ENCODE results near the gene DSEL. TPM values are rescaled to one million over a fixed set of nuclear protein-coding genes. Genes with fewer than 3 reads are reported as not detected.

DSEL gene
- total and polyA plus RNA-seq, 12 donors, result 1.0 to 11.5 (median 4.2) TPM

GRCh38 chr18:67483237-67483636, 33.3 kb downstream of the DSEL start:
- TF ChIP-seq CTCF (IDR thresholded peaks at IDR 0.05), result no peak

GRCh38 chr18:67478249-67478648, 38.3 kb downstream of the DSEL start:
- WGBS, 4 donors, result 82 to 94% (median 88%) methylated on average over 3 of the region's 3 CpGs
- intact Hi-C loops (cut with DNase I), result no loop called here
- no peak overlapping the region for H3K4me3 ChIP-seq

More at GRCh38 chr18:67483237-67483636, 33.3 kb downstream of the DSEL start:
- WGBS, 4 donors, result 41 to 77% (median 54%) methylated on average over 2 of the region's 2 CpGs
- no peak overlapping the region for H3K4me3 ChIP-seq
- H3K9me3 ChIP-seq (replicated peaks in 1 of 3), result peaks cover 0 to 13% (median 6%) of the 10 kb centered on the region in 3 donors
- no peaks in the 10 kb centered on the region for H3K4me1 ChIP-seq (replicated peaks in 1 of 2)
- no peaks in the 10 kb centered on the region for H3K36me3 ChIP-seq (replicated peaks in 1 of 2)
- intact Hi-C loops (cut with DNase I), result no loop called here
- H3K27me3 ChIP-seq, result no peaks in the 10 kb centered on the region
- no peak for DNase-seq
- no peak overlapping the region for H3K27ac ChIP-seq

GRCh38 chr18:67477522-67477921, 39.0 kb downstream of the DSEL start:
- Histone ChIP-seq H3K9me3 (replicated peaks in 1 of 3) (peaks cover 0 to 13% (median 6%) of the 10 kb centered on the region in 3 donors), H3K4me1 (replicated peaks in 1 of 2) (no peaks in the 10 kb centered on the region), H3K4me3 (no peak overlapping the region), H3K27me3 (no peaks in the 10 kb centered on the region), H3K36me3 (replicated peaks in 1 of 2) (no peaks in the 10 kb centered on the region), H3K27ac (no peak overlapping the region)
- 48 to 95% (median 66%) methylated on average over 2 of the region's 2 CpGs for WGBS, 4 donors
- TF ChIP-seq CTCF (IDR thresholded peaks at IDR 0.05), result no peak
- TF ChIP-seq POLR2A (IDR thresholded peaks at IDR 0.05), result no peak
- DNase-seq, result no peak
- intact Hi-C loops (cut with DNase I), result no loop called here

More at GRCh38 chr18:67478249-67478648, 38.3 kb downstream of the DSEL start:
- no peak for DNase-seq
- TF ChIP-seq POLR2A (IDR thresholded peaks at IDR 0.05) (no peak), CTCF (IDR thresholded peaks at IDR 0.05) (no peak)
- no peak overlapping the region for H3K27ac ChIP-seq
- H3K36me3 ChIP-seq (replicated peaks in 1 of 2), result no peaks in the 10 kb centered on the region
- peaks cover 0 to 13% (median 6%) of the 10 kb centered on the region in 3 donors for H3K9me3 ChIP-seq (replicated peaks in 1 of 3)
- H3K4me1 ChIP-seq (replicated peaks in 1 of 2), result no peaks in the 10 kb centered on the region
- no peaks in the 10 kb centered on the region for H3K27me3 ChIP-seq

GRCh38 chr18:67476585-67476984, 39.9 kb downstream of the DSEL start:
- no peak for DNase-seq
- 71 to 81% (median 75%) methylated on average over 3 of the region's 3 CpGs for WGBS, 4 donors
- no peak overlapping the region for H3K4me3 ChIP-seq
- H3K36me3 ChIP-seq (replicated peaks in 1 of 2), result no peaks in the 10 kb centered on the region
- TF ChIP-seq POLR2A (IDR thresholded peaks at IDR 0.05), result no peak
- no peak for TF ChIP-seq CTCF (IDR thresholded peaks at IDR 0.05)
- intact Hi-C loops (cut with DNase I), result no loop called here
- no peak overlapping the region for H3K27ac ChIP-seq
- peaks cover 0 to 13% (median 6%) of the 10 kb centered on the region in 3 donors for H3K9me3 ChIP-seq (replicated peaks in 1 of 3)
- H3K27me3 ChIP-seq, result no peaks in the 10 kb centered on the region
- no peaks in the 10 kb centered on the region for H3K4me1 ChIP-seq (replicated peaks in 1 of 2)
